GM18505 (cell line): ENCODE results near the gene AP3S2.

Source experiments
- ATAC-seq: cut with Tn5 transposase; IDR thresholded peaks from one replicate; pipeline ENCODE4 v1.9.1; 2021; ENCODE audit not compliant: unreplicated experiment
- POLR2A ChIP-seq: IDR thresholded peaks from 4 replicates; pipeline ENCODE4 v1.6.1; 2011; ENCODE audit warnings: borderline replicate concordance; ENCODE audit not compliant: insufficient read depth, insufficient read length; ENCODE audit errors: extremely low read depth

Gene AP3S2

DNA sequence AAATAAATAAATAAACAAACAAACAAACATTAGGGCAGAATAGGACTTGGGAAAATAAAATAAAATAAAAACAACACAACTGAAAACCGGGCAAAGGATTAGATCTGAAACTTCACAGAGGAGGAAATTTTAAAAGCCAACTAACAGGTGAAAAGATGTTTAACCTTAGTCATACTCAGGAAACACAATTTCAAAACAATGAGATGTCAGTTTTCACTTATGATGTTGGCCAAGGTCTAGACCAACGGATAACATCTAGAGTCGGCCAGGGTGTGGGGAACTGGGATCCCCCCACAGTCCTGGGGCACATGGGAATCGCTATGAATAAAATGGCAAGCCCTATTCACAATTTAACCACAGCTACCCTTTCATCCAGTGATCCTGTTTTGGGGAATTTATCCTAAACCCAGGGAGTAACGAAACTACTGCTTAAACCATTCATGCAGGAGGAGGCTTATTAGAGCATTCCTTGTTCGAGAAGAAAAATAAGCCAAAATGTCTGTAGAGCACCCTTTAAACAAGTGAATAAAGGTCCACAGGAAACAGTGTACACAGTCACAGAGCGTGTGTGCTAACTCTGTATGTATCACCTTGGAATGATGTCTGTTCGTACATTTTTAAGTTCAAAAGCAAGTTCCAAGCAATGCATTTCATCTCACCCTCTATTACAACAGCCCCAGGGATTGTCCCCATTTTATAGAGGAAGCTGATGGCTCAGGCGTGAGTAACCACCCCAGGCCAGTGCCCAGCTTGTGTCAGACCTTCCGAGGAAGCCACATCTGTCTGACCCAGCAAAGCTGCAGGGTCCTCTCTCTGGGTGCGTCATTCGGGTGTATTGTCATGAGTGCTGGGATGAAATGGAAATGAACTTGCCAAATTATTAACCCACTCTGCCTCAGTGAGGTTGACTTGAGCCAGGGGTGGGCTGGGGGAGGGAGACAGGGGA is 72.9 kb downstream of the AP3S2 start:
- no peak for TF ChIP-seq POLR2A

DNA sequence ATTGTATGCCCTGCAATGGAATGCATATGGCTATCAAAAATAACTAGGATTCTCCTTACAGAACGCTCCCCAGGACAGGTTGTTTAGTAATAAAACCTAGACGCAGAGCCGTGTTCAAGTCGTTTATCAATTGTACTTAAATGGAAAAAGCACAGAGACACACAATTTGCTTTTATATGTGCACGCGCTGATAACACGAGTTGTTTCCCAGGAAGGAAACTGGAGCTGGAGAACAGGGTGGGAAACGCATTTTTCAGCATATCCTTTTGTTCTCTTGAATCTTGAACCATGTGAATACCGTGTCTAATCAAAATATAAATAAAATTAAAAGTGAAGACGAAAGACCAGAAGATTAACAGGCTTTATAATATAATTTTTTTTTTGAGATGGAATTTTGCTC is 75.5 kb downstream of the AP3S2 start:
- ATAC-seq = no peak
- no peak for TF ChIP-seq POLR2A

More for the DNA sequence above, 72.9 kb downstream of the AP3S2 start:
- ATAC-seq = no peak

DNA sequence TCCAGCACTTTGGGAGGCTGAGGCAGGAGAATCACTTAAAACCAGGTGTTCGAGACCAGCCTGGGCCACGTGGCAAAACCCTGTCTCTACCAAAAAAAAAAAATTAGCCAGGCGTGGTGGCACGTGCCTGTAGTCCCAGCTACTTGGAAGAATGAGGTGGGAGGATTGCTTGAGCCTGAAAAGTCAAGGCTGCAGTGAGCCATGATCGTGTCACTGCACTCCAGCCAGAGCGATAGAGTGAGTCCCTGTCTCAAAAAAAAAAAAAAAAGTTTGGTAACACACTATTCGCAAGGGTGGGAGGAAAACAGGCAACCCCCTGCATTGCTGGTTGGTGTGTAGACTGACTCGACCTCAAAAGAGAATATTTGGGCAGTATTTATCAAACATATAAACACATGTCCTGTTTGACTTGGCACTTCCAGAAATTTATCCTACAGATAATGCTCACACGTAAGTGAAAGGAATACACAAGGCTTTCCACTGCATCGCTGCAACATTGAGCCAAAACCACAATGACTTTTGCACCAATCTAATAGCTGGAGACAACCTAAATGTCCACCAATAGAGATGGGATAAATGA is 76.0 kb downstream of the AP3S2 start:
- ATAC-seq = no peak
- no peak for TF ChIP-seq POLR2A

DNA sequence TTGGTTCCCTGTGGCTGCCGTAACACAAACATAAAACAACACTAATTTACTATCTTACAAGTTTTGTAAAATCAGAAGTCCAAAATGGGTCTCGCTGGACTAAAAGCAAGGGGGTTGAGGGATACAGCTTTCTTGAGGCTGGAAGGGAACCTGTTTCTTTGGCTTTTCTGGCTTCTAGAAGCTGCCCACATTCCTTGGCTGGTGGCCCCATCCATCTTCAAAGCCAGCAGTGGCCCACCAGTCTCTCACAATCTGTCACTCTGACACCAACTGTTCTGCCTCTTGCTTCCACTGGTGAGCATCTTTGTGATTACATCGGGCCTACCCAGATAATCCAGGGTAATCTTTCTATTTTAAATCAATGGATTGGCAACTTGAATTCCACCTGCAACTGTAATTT is 78.0 kb downstream of the AP3S2 start:
- ATAC-seq = no peak
- TF ChIP-seq POLR2A = no peak

DNA sequence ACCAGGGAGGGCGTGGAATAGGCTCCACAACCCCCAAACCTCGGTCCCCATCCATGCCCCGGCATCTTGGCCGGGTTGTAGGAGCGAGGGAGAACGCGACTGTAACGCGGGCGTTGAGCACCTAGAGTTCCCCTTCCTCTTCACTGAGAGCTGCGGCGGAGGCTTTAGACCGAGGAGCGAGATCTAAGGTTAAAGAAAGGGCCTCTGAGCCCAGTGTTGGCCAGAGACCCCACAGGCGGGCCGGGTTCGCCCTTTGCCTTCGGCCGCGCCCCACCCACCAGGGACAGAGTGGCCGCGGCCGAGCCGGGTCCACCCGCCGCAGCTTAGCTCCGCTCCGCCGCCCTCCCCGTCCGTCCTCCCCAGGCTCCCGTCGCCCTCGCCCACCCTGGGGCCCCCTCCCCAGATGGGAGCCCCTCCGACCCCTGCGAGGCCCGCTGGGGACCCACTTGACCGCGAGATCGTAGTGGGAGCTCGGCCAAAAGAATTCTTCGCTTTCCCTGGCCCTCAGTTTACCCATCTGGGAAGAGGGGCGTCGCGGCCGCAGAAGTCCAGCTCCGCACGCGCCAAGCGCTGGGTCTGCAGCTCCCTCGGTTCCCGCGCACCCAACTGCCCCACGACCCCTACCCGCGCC is 79.6 kb downstream of the AP3S2 start:
- no peak for ATAC-seq
- no peak for TF ChIP-seq POLR2A

DNA sequence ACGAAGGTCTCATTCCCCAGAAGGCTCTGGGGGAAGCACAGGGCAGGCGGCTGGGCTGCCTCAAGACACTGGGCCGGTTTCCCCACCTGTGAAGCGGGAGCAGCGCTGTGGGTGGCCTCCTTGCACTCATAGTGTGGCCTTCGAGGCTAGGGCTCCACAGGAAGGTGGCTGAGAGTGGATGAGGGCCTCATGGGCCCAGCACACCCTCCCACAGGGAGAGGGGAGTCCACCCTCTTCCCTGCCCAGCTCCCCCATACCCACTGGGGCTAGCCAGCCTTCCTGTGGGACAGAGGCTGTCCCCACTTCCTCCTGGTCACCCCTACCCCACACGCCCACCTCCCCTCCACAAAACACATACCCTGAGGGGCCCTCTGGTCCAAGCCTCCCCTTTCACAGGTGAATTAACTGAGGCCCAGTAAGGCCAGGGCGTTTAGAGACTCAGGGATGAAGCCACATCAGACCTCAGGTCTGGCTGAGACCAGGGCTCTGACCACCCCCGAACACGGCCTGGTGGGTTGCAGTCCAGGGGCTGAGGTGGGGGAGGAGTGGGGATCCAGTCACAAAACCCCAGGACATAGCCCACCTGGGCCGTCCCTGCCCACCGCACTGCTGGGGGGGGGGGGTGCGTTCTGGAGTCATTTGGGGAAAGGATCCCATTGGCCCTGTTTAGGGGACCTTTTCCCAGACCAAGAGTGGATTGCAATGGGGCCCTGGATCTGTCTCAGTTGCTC is 80.2 kb downstream of the AP3S2 start:
- no peak for ATAC-seq
- no peak for TF ChIP-seq POLR2A

DNA sequence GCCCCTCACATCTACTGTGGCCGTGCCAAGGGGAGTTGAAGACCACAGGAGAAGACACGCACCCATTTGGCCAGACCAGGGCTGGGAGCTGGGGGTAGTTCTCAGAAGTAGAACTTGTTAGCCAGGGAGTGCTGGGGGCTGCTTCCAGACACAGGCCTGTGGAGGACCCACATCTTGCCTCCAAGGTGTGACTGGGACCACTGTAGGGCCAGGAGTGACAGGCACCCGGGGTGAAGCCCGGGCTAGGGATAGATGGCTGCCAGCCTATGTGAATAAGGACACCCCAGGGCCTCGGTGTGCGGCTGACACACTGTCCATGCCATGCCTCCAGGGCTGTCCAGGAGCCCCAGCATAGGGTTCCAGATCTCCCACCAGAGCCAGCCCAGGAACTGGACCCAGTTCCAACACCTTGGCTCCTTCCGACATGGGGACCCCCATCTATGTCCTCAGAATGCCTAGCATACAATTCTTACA is 80.9 kb downstream of the AP3S2 start:
- ATAC-seq = no peak
- TF ChIP-seq POLR2A = no peak

DNA sequence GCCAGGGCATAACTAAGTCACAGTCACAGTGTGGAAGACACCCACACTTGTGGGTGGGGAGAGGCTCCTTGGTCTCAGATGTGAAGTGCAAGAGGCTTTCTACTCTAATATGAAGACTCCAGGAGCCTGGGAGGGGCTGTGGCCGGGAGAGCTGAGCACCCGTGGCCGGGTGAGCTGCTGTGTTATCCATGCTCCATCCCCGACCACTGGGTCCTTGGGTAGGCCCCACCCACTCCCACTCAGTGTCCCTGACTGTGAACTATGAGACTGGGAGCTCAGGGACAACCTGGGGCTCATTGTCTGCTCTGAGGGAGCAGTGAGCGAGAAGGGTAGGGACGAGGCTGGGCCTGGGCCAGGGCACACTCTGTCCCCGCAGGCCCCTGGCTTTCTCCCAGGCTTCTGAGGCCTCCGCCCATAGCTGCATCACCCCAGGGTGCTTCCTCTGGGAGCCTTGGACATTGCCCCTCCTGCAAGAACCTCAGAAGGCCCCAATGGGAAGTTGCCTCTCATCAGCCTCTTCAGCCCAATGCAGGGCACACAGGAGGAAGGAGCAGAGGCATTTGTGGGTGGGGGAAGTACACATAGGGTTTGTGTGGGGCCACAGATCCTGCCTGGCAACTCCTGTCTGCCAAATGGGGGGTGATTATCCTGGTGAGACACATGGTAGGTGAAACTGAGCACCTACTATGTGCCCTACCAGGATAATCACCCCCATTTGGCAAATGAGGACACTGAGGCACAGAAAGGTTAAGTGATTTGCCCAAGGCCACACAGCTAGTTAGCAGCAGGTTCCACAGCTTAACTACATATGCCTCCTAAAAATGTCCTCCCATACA is 81.6 kb downstream of the AP3S2 start:
- TF ChIP-seq POLR2A = no peak
- ATAC-seq = no peak

DNA sequence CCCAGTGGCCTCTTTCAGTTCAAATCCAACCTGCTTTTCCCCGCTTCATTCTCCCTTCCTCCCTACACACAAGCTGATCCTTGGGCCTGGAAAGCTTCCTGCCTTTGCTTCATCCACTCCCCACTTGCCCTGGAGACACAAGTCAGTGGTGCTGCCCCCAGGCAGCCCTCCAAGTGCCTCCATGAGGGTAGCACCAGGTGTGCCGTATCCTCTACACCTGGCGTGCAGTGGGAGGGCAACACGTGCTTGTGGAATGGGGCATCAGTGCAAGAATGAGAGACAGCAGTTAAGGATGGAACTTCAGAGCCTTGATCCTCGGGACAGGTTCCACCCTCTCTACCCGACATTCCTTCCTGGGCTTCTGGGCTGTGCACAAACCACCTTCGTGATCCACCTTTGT is 83.0 kb downstream of the AP3S2 start:
- ATAC-seq = no peak

DNA sequence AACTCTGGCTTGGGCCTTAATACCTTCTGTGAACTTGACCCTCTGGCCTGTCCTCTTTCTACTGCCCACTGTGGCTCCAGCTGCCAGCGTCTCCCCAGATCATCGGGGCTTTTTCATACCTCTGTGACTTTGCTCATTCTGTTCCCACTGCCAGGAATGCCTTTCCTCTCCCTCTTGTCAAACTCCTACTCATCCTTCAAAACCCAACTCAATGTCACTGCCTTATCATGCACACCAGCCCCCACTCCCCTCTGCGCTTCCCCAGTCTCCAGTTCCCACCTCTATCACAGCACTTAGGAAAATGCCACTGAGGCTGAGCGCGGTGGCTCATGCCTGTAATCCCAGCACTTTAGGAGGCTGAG is 84.0 kb downstream of the AP3S2 start:
- no peak for TF ChIP-seq POLR2A
- ATAC-seq = no peak

More for the DNA sequence above, 83.0 kb downstream of the AP3S2 start:
- TF ChIP-seq POLR2A = no peak

DNA sequence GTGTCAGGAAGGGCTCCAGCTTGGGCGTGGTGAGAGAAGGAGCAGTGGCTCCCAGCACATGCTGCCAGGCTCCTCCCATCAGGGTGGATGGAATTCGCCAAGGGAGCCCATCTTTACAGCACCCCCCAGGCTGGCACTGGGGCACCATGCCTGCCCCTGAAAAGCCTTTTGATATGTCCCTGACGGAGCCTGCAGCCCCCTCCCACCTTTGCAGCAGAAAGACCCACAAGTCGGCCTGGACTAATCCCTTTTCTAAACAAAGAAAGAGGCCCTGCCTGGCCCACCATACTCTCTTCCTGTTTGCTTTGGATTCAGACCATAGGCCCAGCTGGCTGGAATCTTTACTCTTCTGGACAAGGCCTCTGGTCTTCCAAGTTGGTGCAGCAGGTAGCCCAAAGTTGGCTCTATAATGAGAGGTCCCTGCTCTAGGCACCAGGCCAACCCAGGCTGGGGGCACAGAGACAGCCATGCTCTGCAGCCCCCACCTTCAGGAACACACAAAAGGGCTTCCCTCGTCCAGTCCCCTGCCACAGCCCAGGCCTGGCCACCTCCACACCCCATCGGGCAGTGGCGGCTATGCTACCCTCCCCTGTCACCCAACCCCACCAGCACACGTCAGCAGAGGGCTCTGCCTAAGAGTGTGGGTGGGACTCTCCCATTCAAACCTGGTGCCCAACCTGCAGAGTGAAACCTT is 84.6 kb downstream of the AP3S2 start:
- no peak for ATAC-seq
- TF ChIP-seq POLR2A = no peak
